HG02973 (cell line): Measurements from ENCODE around the gene TUBB2B.
"Not testable (repeated sequence)": the region's sequence is repeated elsewhere in the genome, so short reads cannot be mapped to it uniquely, and the experiment has no call there.

ENCODE experiments used
- ATAC-seq: cut with Tn5 transposase; IDR thresholded peaks from one replicate; pipeline ENCODE4 v1.9.1; 2021; ENCODE audit warnings: moderate library complexity; ENCODE audit not compliant: unreplicated experiment

TUBB2B gene

GRCh38 chr6:3258720-3259490, 31.5 kb upstream of the TUBB2B start, which contains the start of gene PSMG4:
Gene PSMG4, plus strand, starts transcription at chr6:3258947. Its CDS starts 76 bp downstream, at chr6:3259023.
- peak; percentile 60 for ATAC-seq

- ATAC-seq, result no peak
Measured at GRCh38 chr6:3258201-3258600, 30.7 kb upstream of the TUBB2B start.

- ATAC-seq, result no peak
Measured at GRCh38 chr6:3253597-3253961, 26.1 kb upstream of the TUBB2B start.

GRCh38 chr6:3252861-3253596, 25.6 kb upstream of the TUBB2B start:
- no peak for ATAC-seq

- no peak for ATAC-seq
Measured at GRCh38 chr6:3252369-3252768, 24.9 kb upstream of the TUBB2B start.

- no peak for ATAC-seq
Measured at GRCh38 chr6:3251462-3252314, 24.2 kb upstream of the TUBB2B start.

- ATAC-seq, result no peak
Measured at GRCh38 chr6:3250231-3250675, 22.8 kb upstream of the TUBB2B start.

GRCh38 chr6:3249821-3250220, 22.4 kb upstream of the TUBB2B start:
- ATAC-seq, result no peak

- ATAC-seq, result no peak
Measured at GRCh38 chr6:3247255-3248146, 20.0 kb upstream of the TUBB2B start.

GRCh38 chr6:3245216-3245615, 17.8 kb upstream of the TUBB2B start:
- no peak for ATAC-seq

GRCh38 chr6:3244832-3245161, 17.3 kb upstream of the TUBB2B start:
- not testable (repeated sequence) for ATAC-seq

GRCh38 chr6:3244003-3244831, 16.8 kb upstream of the TUBB2B start:
- no peak for ATAC-seq

GRCh38 chr6:3242768-3243167, 15.3 kb upstream of the TUBB2B start:
- no peak for ATAC-seq

- ATAC-seq, result not testable (repeated sequence)
Measured at GRCh38 chr6:3241745-3242144, 14.3 kb upstream of the TUBB2B start.

- ATAC-seq, result no peak
Measured at GRCh38 chr6:3240595-3240994, 13.1 kb upstream of the TUBB2B start.

- no peak for ATAC-seq
Measured at GRCh38 chr6:3239110-3239830, 11.8 kb upstream of the TUBB2B start.

GRCh38 chr6:3237761-3238662, 10.6 kb upstream of the TUBB2B start:
- ATAC-seq, result no peak

- ATAC-seq, result no peak
Measured at GRCh38 chr6:3236005-3236404, 8.6 kb upstream of the TUBB2B start.
